ENCODE results near the gene PLD6. TPM values are rescaled to one million over a fixed set of nuclear protein-coding genes. Genes with fewer than 3 reads are reported as not detected.

The PLD6 gene
- total RNA-seq, 1 experiment from 2014 or later = 4.2 TPM

DNA sequence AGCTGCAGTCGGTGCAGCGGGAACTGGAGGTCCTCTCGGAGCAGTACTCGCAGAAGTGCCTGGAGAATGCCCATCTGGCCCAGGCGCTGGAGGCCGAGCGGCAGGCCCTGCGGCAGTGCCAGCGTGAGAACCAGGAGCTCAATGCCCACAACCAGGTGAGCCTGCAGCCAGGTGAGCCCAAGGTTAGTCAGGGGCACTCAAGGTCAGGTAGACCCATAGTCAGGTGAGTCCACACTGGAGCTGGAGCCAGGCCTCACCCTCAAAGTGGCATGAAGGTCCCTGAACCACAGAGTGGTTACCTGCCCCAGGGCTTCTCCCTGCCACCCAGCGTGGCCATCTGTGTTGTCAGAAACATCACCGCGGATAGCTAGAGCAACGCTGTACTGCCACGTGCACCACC, 32.2 kb downstream of the PLD6 start:
- Histone ChIP-seq H3K4me3 (ENCODE audit: low read depth in 2 of 2, low read length in 2 of 2) (no peak overlapping the region), H3K27ac (ENCODE audit: low read length) (no peak overlapping the region), H3K4me1 (ENCODE audit: control insufficient read depth, insufficient read depth, low read length) (no peaks in the 10 kb centered on the region), H3K27me3 (ENCODE audit: control insufficient read depth, insufficient read depth, low read length) (no peaks in the 10 kb centered on the region), H3K9me3 (ENCODE audit: control insufficient read depth, insufficient read depth, low read depth, low read length) (no peaks in the 10 kb centered on the region), H3K36me3 (ENCODE audit: control insufficient read depth, insufficient read depth, low read length) (no peaks in the 10 kb centered on the region)
- intact Hi-C loops (cut with micrococcal nuclease; ENCODE audit: unreplicated experiment) = no loop called here
- no TSS peak for BruUV-seq (replicated peaks)
- TF ChIP-seq TCF7L2 (IDR thresholded peaks at IDR 0.05; ENCODE audit: low read depth, low read length) (no peak), POLR2AphosphoS5 (IDR thresholded peaks at IDR 0.05; ENCODE audit: low read depth, low read length) (no peak)
- no peak for ATAC-seq
- DNase-seq (ENCODE audit: low read depth, low spot score) = no peak
- in situ Hi-C loops (cut with HindIII; ENCODE audit: low pct_unique_long_range_greater_than_20kb, low sequenced_read_pairs) = no loop called here
- ChIA-PET POLR2A (no interaction called here), CTCF (no interaction called here)

DNA sequence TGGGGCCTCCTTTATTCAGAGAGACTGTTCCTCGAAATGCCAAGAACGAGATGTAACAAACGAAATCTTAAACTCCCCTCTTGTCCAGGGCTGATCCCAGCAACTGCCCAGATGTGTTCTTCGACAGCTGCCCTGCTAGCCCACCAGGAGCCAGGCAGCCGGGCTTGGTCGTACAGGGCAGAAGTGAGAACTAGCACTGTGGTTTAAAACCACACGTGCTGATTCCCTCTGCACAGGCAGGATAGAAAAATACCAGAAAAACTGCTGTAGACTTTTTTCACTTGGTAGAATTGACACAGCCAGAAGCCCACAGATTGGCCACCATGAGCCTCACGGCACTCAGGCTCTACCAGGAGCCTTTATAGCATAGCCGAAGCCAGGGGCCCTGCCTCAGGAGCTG, 33.1 kb downstream of the PLD6 start:
- intact Hi-C loops (cut with micrococcal nuclease; ENCODE audit: unreplicated experiment) = no loop called here
- H3K27me3 ChIP-seq (ENCODE audit: control insufficient read depth, insufficient read depth, low read length) = no peaks in the 10 kb centered on the region
- in situ Hi-C loops (cut with HindIII; ENCODE audit: low pct_unique_long_range_greater_than_20kb, low sequenced_read_pairs) = no loop called here
- ChIA-PET POLR2A (no interaction called here), CTCF (no interaction called here)
- no peaks in the 10 kb centered on the region for H3K9me3 ChIP-seq (ENCODE audit: control insufficient read depth, insufficient read depth, low read depth, low read length)
- no peak for DNase-seq (ENCODE audit: low read depth, low spot score)
- no TSS peak for BruUV-seq (replicated peaks)
- ATAC-seq = no peak
- H3K27ac ChIP-seq (ENCODE audit: low read length) = no peak overlapping the region
- no peaks in the 10 kb centered on the region for H3K36me3 ChIP-seq (ENCODE audit: control insufficient read depth, insufficient read depth, low read length)
- TF ChIP-seq, protein P1, sequence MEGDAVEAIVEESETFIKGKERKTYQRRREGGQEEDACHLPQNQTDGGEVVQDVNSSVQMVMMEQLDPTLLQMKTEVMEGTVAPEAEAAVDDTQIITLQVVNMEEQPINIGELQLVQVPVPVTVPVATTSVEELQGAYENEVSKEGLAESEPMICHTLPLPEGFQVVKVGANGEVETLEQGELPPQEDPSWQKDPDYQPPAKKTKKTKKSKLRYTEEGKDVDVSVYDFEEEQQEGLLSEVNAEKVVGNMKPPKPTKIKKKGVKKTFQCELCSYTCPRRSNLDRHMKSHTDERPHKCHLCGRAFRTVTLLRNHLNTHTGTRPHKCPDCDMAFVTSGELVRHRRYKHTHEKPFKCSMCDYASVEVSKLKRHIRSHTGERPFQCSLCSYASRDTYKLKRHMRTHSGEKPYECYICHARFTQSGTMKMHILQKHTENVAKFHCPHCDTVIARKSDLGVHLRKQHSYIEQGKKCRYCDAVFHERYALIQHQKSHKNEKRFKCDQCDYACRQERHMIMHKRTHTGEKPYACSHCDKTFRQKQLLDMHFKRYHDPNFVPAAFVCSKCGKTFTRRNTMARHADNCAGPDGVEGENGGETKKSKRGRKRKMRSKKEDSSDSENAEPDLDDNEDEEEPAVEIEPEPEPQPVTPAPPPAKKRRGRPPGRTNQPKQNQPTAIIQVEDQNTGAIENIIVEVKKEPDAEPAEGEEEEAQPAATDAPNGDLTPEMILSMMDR (IDR thresholded peaks at IDR 0.05) = no peak
- TF ChIP-seq, protein P2, sequence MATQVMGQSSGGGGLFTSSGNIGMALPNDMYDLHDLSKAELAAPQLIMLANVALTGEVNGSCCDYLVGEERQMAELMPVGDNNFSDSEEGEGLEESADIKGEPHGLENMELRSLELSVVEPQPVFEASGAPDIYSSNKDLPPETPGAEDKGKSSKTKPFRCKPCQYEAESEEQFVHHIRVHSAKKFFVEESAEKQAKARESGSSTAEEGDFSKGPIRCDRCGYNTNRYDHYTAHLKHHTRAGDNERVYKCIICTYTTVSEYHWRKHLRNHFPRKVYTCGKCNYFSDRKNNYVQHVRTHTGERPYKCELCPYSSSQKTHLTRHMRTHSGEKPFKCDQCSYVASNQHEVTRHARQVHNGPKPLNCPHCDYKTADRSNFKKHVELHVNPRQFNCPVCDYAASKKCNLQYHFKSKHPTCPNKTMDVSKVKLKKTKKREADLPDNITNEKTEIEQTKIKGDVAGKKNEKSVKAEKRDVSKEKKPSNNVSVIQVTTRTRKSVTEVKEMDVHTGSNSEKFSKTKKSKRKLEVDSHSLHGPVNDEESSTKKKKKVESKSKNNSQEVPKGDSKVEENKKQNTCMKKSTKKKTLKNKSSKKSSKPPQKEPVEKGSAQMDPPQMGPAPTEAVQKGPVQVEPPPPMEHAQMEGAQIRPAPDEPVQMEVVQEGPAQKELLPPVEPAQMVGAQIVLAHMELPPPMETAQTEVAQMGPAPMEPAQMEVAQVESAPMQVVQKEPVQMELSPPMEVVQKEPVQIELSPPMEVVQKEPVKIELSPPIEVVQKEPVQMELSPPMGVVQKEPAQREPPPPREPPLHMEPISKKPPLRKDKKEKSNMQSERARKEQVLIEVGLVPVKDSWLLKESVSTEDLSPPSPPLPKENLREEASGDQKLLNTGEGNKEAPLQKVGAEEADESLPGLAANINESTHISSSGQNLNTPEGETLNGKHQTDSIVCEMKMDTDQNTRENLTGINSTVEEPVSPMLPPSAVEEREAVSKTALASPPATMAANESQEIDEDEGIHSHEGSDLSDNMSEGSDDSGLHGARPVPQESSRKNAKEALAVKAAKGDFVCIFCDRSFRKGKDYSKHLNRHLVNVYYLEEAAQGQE (IDR thresholded peaks at IDR 0.05; ENCODE audit: insufficient read depth in 1 of 2, low read depth in 2 of 2, low read length in 1 of 2) = no peak
- TF ChIP-seq POLR2AphosphoS5 (IDR thresholded peaks at IDR 0.05; ENCODE audit: low read depth, low read length) (no peak), SIN3A (IDR thresholded peaks at IDR 0.05; ENCODE audit: borderline replicate concordance, insufficient read depth, low read depth, low read length) (no peak), TCF7L2 (IDR thresholded peaks at IDR 0.05; ENCODE audit: low read depth, low read length) (no peak)
- H3K4me3 ChIP-seq (ENCODE audit: low read depth in 2 of 2, low read length in 2 of 2) = no peak overlapping the region
- no peaks in the 10 kb centered on the region for H3K4me1 ChIP-seq (ENCODE audit: control insufficient read depth, insufficient read depth, low read length)

DNA sequence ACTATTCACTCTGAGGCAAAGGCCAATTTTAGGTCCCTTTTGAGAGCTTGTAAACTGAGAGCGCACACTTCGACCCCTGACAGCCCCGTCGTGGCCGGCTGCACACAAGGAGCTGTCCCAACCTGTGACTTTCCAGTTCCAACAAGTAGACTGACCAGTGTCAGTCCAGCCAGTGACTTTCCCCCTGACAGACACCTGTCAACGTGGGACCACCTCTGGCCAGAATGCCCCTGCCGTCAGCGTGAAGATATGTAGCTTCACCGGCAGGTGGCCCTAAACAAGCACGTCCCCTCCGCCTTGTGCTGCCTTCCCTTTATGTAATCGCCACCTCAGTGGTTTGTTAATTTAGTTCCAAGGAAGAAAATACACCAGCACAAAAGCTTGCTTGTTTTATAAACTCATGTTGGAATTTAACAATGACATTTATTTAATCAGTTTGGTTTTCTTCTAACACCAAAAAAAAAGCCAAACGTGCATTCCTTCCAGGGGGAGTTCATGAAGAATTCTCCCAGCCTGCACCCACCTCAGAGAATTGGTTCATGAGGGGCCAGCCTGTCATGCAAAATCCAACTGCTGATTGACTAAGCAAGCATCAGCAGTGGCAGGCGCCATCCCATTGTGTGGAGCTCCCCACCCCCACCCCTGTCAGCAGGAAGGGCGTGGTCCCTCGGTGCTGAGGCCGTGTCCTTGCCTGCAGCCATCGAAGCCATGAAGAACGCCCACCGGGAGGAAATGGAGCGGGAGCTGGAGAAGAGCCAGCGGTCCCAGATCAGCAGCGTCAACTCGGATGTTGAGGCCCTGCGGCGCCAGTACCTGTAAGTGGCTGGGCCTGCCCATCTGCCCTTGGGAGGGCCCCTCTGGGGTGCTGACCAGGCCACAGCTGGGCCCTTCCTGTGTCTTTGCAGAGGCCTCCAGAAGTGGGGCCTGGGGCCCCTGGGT, 33.9 kb downstream of the PLD6 start:
- no TSS peak for BruUV-seq (replicated peaks)
- ChIA-PET CTCF (no interaction called here), POLR2A (interaction anchor here (0.7 kb wide), 1 partner anchor 41 kb away, joined by 3 read pairs; no protein-coding TSS in a partner anchor)
- H3K27ac ChIP-seq (ENCODE audit: low read length) = no peak overlapping the region
- intact Hi-C loops (cut with micrococcal nuclease; ENCODE audit: unreplicated experiment) = no loop called here
- H3K4me3 ChIP-seq (ENCODE audit: low read depth in 2 of 2, low read length in 2 of 2) = no peak overlapping the region
- no peak for ATAC-seq
- in situ Hi-C loops (cut with HindIII; ENCODE audit: low pct_unique_long_range_greater_than_20kb, low sequenced_read_pairs) = no loop called here
- TF ChIP-seq TCF7L2 (IDR thresholded peaks at IDR 0.05; ENCODE audit: low read depth, low read length) = no peak
- TF ChIP-seq, protein P2 (IDR thresholded peaks at IDR 0.05; ENCODE audit: insufficient read depth in 1 of 2, low read depth in 2 of 2, low read length in 1 of 2) = no peak
- no peak for TF ChIP-seq POLR2AphosphoS5 (IDR thresholded peaks at IDR 0.05; ENCODE audit: low read depth, low read length)
- TF ChIP-seq, protein P1 (IDR thresholded peaks at IDR 0.05) = no peak
- no peak for TF ChIP-seq SIN3A (IDR thresholded peaks at IDR 0.05; ENCODE audit: borderline replicate concordance, insufficient read depth, low read depth, low read length)
- H3K27me3 ChIP-seq (ENCODE audit: control insufficient read depth, insufficient read depth, low read length) = no peaks in the 10 kb centered on the region
- no peaks in the 10 kb centered on the region for H3K9me3 ChIP-seq (ENCODE audit: control insufficient read depth, insufficient read depth, low read depth, low read length)
- no peak for DNase-seq (ENCODE audit: low read depth, low spot score)
- H3K4me1 ChIP-seq (ENCODE audit: control insufficient read depth, insufficient read depth, low read length) = no peaks in the 10 kb centered on the region
- no peaks in the 10 kb centered on the region for H3K36me3 ChIP-seq (ENCODE audit: control insufficient read depth, insufficient read depth, low read length)
